ENCODE results near the gene PSD2.
"Not testable (repeated sequence)": the region's sequence is repeated elsewhere in the genome, so short reads cannot be mapped to it uniquely, and the experiment has no call there.

Gene PSD2

GRCh38 chr5:139789116-139789844 lies 6.3 kb upstream of the PSD2 start:
- no peaks in the 10 kb centered on the region for H3K79me2 ChIP-seq (ENCODE audit: low read length)
- no peaks in the 10 kb centered on the region for H3K9me3 ChIP-seq (ENCODE audit: insufficient read depth, low read length)
- TF ChIP-seq EZH2phosphoT487 (IDR thresholded peaks at IDR 0.05; ENCODE audit: low read depth) (no peak), CTCF (IDR thresholded peaks at IDR 0.05; ENCODE audit: low read depth, low read length) (no peak)
- no peaks in the 10 kb centered on the region for H4K20me1 ChIP-seq (ENCODE audit: insufficient read depth, low read length)
- H3K27me3 ChIP-seq (ENCODE audit: low read depth, low read length): no peaks in the 10 kb centered on the region
- H3K36me3 ChIP-seq (replicated peaks; ENCODE audit: low read depth, low read length): no peaks in the 10 kb centered on the region
- H3K4me1 ChIP-seq (ENCODE audit: low read length): no peaks in the 10 kb centered on the region
- no peak overlapping the region for H3K4me2 ChIP-seq (ENCODE audit: low read length)
- no peak overlapping the region for H3K9ac ChIP-seq (ENCODE audit: low read length)
- no peak overlapping the region for H3K27ac ChIP-seq (ENCODE audit: low read length)
- no peak overlapping the region for H2AFZ ChIP-seq (ENCODE audit: low read depth, low read length)
- H3K4me3 ChIP-seq (ENCODE audit: low read length): no peak overlapping the region

GRCh38 chr5:139789845-139790189 lies 5.8 kb upstream of the PSD2 start:
- no peak for TF ChIP-seq CTCF (IDR thresholded peaks at IDR 0.05; ENCODE audit: low read depth, low read length)
- TF ChIP-seq EZH2phosphoT487 (IDR thresholded peaks at IDR 0.05; ENCODE audit: low read depth): no peak
- H3K27me3 ChIP-seq (ENCODE audit: low read depth, low read length): no peaks in the 10 kb centered on the region
- H4K20me1 ChIP-seq (ENCODE audit: insufficient read depth, low read length): no peaks in the 10 kb centered on the region
- no peak overlapping the region for H3K9ac ChIP-seq (ENCODE audit: low read length)
- no peak overlapping the region for H2AFZ ChIP-seq (ENCODE audit: low read depth, low read length)
- no peak overlapping the region for H3K4me3 ChIP-seq (ENCODE audit: low read length)
- H3K79me2 ChIP-seq (ENCODE audit: low read length): no peaks in the 10 kb centered on the region
- no peak overlapping the region for H3K4me2 ChIP-seq (ENCODE audit: low read length)
- no peaks in the 10 kb centered on the region for H3K36me3 ChIP-seq (replicated peaks; ENCODE audit: low read depth, low read length)
- H3K27ac ChIP-seq (ENCODE audit: low read length): no peak overlapping the region
- H3K9me3 ChIP-seq (ENCODE audit: insufficient read depth, low read length): no peaks in the 10 kb centered on the region
- no peaks in the 10 kb centered on the region for H3K4me1 ChIP-seq (ENCODE audit: low read length)

GRCh38 chr5:139792218-139792617 lies 3.4 kb upstream of the PSD2 start:
- Histone ChIP-seq H3K27ac (ENCODE audit: low read length) (no peak overlapping the region), H3K27me3 (ENCODE audit: low read depth, low read length) (no peaks in the 10 kb centered on the region), H3K4me2 (ENCODE audit: low read length) (no peak overlapping the region), H4K20me1 (ENCODE audit: insufficient read depth, low read length) (no peaks in the 10 kb centered on the region), H3K79me2 (ENCODE audit: low read length) (no peaks in the 10 kb centered on the region), H3K9ac (ENCODE audit: low read length) (no peak overlapping the region), H3K4me3 (ENCODE audit: low read length) (no peak overlapping the region), H3K4me1 (ENCODE audit: low read length) (no peaks in the 10 kb centered on the region), H3K36me3 (replicated peaks; ENCODE audit: low read depth, low read length) (no peaks in the 10 kb centered on the region), H3K9me3 (ENCODE audit: insufficient read depth, low read length) (no peaks in the 10 kb centered on the region), H2AFZ (ENCODE audit: low read depth, low read length) (no peak overlapping the region)
- TF ChIP-seq EZH2phosphoT487 (IDR thresholded peaks at IDR 0.05; ENCODE audit: low read depth): no peak
- no peak for TF ChIP-seq CTCF (IDR thresholded peaks at IDR 0.05; ENCODE audit: low read depth, low read length)

- H2AFZ ChIP-seq (ENCODE audit: low read depth, low read length); H3K4me2 ChIP-seq (ENCODE audit: low read length); H3K4me3 ChIP-seq (ENCODE audit: low read length); H3K9me3 ChIP-seq (ENCODE audit: insufficient read depth, low read length); H3K27me3 ChIP-seq (ENCODE audit: low read depth, low read length); H3K4me1 ChIP-seq (ENCODE audit: low read length); H4K20me1 ChIP-seq (ENCODE audit: insufficient read depth, low read length); H3K27ac ChIP-seq (ENCODE audit: low read length); H3K36me3 ChIP-seq (replicated peaks; ENCODE audit: low read depth, low read length); H3K79me2 ChIP-seq (ENCODE audit: low read length); H3K9ac ChIP-seq (ENCODE audit: low read length): not testable (repeated sequence)
These were observed 3.0 kb upstream of the PSD2 start for GRCh38 chr5:139792655-139793054.

Data from OCI-LY3 (cell line).